NCI-H1092 (cell line): Measurements from ENCODE around the gene PDCD2.
"Not testable (repeated sequence)": the region's sequence is repeated elsewhere in the genome, so short reads cannot be mapped to it uniquely, and the experiment has no call there.

Experiments used
- DNase-seq: peaks from one replicate; lab custom pipeline; 2025; lab: John Stamatoyannopoulos, UW

Gene PDCD2, protein sequence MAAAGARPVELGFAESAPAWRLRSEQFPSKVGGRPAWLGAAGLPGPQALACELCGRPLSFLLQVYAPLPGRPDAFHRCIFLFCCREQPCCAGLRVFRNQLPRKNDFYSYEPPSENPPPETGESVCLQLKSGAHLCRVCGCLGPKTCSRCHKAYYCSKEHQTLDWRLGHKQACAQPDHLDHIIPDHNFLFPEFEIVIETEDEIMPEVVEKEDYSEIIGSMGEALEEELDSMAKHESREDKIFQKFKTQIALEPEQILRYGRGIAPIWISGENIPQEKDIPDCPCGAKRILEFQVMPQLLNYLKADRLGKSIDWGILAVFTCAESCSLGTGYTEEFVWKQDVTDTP

GRCh38 chr6:170584181-170584953 is at the start of gene PDCD2:
Gene PDCD2 (minus strand): TSS chr6:170584637. CDS start chr6:170584581, 56 bp downstream.
- peak; percentile 96 for DNase-seq

DNA sequence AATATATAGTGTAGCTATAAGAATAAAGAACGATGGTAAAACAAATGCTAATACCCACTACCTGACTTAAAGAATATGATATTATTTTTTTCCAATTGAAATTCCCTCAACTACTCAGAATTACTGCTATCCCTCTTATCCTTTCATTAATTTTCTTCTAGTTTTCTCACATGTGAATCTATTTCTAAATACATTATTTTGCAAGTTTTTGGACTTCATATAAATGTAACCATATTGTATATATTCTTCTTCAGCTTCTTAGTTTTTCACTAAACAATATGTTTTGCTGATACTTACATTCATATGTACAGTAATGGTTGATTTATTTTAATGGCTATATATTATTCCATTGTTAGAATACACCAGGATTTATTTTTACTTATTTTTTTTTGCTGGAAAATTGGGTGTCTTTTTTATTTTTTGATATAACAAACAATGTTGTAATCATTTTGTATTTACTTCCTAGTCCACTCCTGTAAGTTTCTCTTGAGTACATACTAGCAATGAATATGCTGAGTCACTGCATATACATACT is 31.6 kb upstream of the PDCD2 start:
- not testable (repeated sequence) for DNase-seq

- not testable (repeated sequence) for DNase-seq
Observed at GRCh38 chr6:170612256-170612804, 27.9 kb upstream of the PDCD2 start.

- DNase-seq: not testable (repeated sequence)
Observed at GRCh38 chr6:170609225-170609624, 24.8 kb upstream of the PDCD2 start.

GRCh38 chr6:170605574-170606259 is 21.3 kb upstream of the PDCD2 start:
- DNase-seq: no peak

- DNase-seq: no peak
Observed at GRCh38 chr6:170597278-170597677, 12.8 kb upstream of the PDCD2 start.

GRCh38 chr6:170596426-170596825 is 12.0 kb upstream of the PDCD2 start:
- DNase-seq: no peak

GRCh38 chr6:170590725-170591124 is 6.3 kb upstream of the PDCD2 start:
- no peak for DNase-seq

DNA sequence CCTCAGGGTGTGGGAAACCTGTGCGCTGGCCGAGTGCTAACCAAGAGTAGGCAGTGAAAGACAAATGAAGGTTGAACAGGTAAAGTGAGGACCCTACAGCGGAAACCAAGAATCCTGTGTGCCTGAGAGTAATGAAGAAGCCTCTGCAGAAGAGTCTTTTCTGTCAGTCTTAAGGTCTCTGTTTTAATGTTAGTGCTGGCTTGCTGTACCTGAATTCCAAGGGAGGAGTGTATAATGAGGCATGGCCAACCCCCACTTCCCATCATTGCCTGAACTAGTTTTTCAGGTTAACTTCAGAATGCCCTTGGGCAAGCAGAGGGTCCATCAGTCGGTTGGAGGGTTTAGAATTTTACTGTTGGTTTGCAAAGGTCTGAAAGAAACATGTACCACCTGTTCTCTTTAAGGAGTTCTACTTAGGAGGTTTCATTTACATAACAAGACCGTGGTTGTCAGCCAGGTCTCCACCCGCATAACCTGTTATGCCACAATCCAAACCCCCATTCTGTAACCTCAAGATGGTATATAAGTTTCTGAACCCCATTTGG is 589 bp upstream of the PDCD2 start:
- no peak for DNase-seq

- DNase-seq: no peak
Observed at GRCh38 chr6:170583756-170584180, 669 bp downstream of the PDCD2 start.

GRCh38 chr6:170578909-170579308 is 5.5 kb downstream of the PDCD2 start:
- no peak for DNase-seq

DNA sequence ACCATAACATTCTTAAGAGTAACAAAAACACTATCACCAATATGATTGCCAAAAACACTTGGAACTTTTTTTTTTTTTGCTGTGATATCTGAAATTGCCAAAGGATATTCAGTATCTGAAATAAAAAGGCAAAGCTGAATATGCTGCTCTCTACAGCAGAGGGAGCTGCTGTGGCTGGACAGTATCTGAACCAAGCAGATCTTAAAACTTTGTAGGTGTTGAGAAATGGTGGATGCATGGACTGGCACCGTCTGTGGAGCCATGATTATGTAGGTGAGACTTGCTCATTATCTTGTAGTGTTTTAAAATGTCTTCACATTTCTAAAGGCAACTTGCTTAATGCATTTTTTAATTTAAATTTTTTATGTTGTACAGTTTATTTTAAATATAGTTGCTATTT is 9.2 kb downstream of the PDCD2 start:
- no peak for DNase-seq

DNA sequence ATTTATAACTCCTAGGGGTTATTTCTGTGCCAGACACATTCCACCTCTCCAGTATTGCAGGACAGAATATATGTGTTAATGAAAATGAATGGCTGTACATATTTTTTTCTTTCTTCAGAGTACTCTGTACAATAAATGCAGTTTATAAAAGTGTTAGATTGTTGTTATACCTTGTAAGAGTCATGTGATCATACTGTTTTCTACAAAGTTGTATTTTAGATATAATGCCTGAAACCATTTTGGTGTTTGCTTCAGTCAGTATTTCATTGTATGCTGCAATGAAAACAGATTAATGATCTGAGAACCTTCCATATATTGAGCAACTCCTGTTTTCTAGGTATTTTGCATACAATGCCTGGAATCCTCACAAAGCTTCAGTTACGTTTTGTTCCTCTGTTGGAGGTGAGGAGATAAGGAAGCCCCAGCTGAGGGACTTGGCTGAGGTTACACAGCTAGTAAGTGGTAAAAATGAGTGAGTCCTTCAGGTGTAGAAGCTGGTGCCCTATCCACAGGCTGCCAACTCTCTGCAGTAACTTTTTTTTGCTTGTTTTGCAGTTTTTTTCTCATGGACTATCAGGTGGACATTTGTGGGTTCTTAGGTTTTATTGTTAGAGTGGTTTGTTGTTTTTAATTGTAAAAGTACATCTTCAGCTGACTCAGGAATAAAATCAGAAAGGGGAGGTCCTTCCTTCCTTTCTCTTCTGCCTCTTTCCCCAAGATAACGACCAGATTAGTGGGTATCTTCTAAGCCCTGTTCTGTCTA is 11.6 kb downstream of the PDCD2 start:
- no peak for DNase-seq

DNA sequence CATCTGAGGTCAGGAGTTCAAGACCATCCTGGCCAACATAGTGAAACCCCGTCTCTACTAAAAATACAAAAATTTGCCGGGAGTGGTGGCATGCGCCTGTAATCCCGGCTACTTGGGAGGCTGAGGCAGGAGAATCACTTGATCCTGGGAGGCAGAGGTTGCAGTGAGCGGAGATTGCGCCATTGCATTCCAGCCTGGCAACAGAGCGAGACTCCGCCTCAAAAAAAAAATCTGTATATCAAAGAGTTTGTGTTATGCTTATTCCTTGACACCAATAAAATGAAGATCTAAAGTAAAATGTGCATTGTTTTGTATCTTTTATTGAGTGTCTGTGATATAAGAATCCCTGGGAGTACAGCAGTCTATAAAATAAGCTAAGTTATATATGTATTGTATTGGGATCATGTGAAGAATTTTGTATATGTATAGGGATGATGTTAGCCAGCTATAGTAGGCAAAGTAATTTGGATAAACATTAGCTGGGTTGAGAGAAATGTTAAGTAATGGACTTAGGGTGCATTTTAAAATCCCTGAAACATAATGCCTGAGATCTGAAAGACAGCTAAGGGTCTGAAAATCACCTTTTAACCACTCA is 19.4 kb downstream of the PDCD2 start:
- DNase-seq: no peak

DNA sequence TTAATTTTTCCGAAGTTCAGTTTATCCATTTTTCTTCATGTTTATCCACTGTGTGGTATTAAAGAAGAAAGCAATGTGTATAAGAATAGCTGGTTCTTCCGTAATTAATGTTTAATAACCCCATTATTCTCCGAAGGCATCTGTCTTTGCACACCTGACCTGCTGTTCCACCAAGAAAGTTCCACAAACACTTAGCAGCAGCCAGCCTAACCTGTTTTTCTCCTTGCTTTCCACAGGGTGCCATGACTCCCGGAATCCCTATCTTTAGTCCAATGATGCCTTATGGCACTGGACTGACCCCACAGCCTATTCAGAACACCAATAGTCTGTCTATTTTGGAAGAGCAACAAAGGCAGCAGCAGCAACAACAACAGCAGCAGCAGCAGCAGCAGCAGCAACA is 22.9 kb downstream of the PDCD2 start:
- DNase-seq: no peak

DNA sequence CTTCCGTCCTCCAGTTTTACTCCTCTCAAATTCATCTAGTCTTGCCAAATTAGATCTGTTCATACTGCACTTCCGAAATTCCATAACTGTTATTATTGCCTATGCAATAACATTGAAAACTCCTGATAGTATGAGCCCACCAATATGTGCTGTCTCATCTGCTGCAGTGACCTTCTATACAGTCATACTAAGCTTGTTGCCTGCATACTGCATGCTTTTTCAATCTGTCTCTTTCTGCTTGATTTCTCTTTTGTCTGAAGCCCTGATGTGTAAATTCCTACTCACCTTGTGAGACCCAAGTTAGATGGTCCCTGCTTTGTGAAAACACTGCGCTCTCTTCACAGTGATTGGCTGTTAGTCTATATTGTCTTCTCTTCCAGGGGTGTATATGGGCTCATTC is 29.1 kb downstream of the PDCD2 start:
- DNase-seq: no peak

DNA sequence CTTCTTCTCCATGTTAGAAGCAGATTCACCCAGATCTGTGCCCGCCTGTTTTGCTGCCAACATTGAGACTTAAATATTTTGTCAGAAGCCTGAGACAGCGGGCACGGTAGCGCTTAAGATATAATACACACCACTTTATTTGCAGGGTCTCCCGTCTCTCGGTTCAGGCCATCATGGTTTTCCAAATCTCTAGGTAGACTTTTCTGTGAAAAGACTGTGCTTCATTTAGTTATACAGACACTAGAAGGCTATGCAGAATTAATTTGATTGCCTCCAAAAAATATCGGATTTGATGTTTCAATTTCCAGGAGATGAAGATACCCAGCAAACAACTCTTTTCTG is 29.7 kb downstream of the PDCD2 start:
- DNase-seq: no peak

- DNase-seq: peak; percentile 100
Observed at GRCh38 chr6:170554013-170554795, 30.2 kb downstream of the PDCD2 start, which contains the start of gene TBP. Gene TBP (plus strand): TSS chr6:170554369. CDS start chr6:170557030, 2,661 bp downstream.

GRCh38 chr6:170553534-170554012 is 30.9 kb downstream of the PDCD2 start:
- peak; percentile 54 for DNase-seq
